H1 (cell line): ENCODE results near the gene WDR76. TPM values are rescaled to one million over a fixed set of nuclear protein-coding genes. Genes with fewer than 3 reads are reported as not detected.

Experiments used
- CTCF ChIA-PET: fragments of 300-600 bp; sonication (Branson Sonifier 250); formaldehyde crosslinking; loops from one replicate; lab custom pipeline; 2021; ENCODE audit not compliant: partially characterized antibody; lab: Charles Lee
- POLR2A ChIA-PET: fragments of 300-600 bp; sonication (Branson Sonifier 250); formaldehyde crosslinking; loops from one replicate; lab custom pipeline; 2021; ENCODE audit warnings: inconsistent platforms; ENCODE audit not compliant: partially characterized antibody; lab: Charles Lee
- DNase-seq, 2 experiments: peaks; one replicate each; pipeline versions ENCODE4 v3.0.0 to v3.0.0-alpha.2; 2010 to 2022; ENCODE audit warnings: low spot score in 2 of 2, low read depth in 1 of 2, mixed read lengths in 1 of 2
- FAIRE-seq: peaks from 2 replicates; lab custom pipeline; 2011; peaks lifted over from hg19 to GRCh38; lab: Jason Lieb, UNC
- H2AFZ ChIP-seq: 2 replicates; pipeline ENCODE4 v1.8.1; 2012; ENCODE audit warnings: low read length, inconsistent platforms
- H2AK5ac ChIP-seq: 2 replicates; pipeline ENCODE4 v1.6.1; 2013; ENCODE audit warnings: low read depth, low read length
- H2BK120ac ChIP-seq: replicated peaks from 2 replicates; pipeline ENCODE3; 2013; ENCODE audit warnings: low read depth, low read length, inconsistent platforms
- H2BK12ac ChIP-seq: 2 replicates; pipeline ENCODE4 v1.6.1; 2013; ENCODE audit warnings: low read depth, low read length
- H2BK15ac ChIP-seq: 2 replicates; pipeline ENCODE4 v1.6.1; 2013; ENCODE audit warnings: low read length
- H2BK20ac ChIP-seq: 2 replicates; pipeline ENCODE4 v1.6.1; 2013; ENCODE audit warnings: low read length
- H2BK5ac ChIP-seq: 2 replicates; pipeline ENCODE4 v1.6.1; 2013; ENCODE audit warnings: low read depth, low read length
- H3K14ac ChIP-seq: 2 replicates; pipeline ENCODE4 v1.6.1; 2013; ENCODE audit warnings: inconsistent platforms; ENCODE audit not compliant: insufficient read length
- H3K18ac ChIP-seq: 2 replicates; pipeline ENCODE4 v1.6.1; 2013; ENCODE audit warnings: low read length; ENCODE audit errors: extremely low read depth
- H3K23ac ChIP-seq: 2 replicates; pipeline ENCODE4 v1.6.1; 2013; ENCODE audit warnings: inconsistent platforms; ENCODE audit not compliant: insufficient read length
- H3K23me2 ChIP-seq: 2 replicates; pipeline ENCODE4 v1.6.1; 2013; ENCODE audit warnings: low read depth, low read length
- H3K27ac ChIP-seq: 2 replicates; pipeline ENCODE4 v1.6.1; 2011; ENCODE audit warnings: low read depth, low read length, inconsistent platforms
- H3K27me3 ChIP-seq, 4 experiments: replicated peaks in 1 of 4; 1 replicate in 1 of 4; 2 replicates in 3 of 4; pipeline versions ENCODE4 v1.6.1 to v1.8.1; 2011 to 2013; ENCODE audit warnings: low read length in 3 of 4, mild to moderate bottlenecking in 3 of 4, inconsistent platforms in 2 of 4, mixed read lengths in 2 of 4, moderate library complexity in 1 of 4; ENCODE audit not compliant: control insufficient read depth in 3 of 4, insufficient read depth in 3 of 4; ENCODE audit errors: extremely low read depth in 1 of 4
- H3K36me3 ChIP-seq, 4 experiments: 2 replicates each; pipeline versions ENCODE4 v1.6.1 to v1.8.1; 2011 to 2013; ENCODE audit warnings: mild to moderate bottlenecking in 4 of 4, low read length in 3 of 4, moderate library complexity in 2 of 4, control low read depth in 1 of 4, inconsistent platforms in 1 of 4; ENCODE audit not compliant: insufficient read depth in 4 of 4, control insufficient read depth in 2 of 4
- H3K4ac ChIP-seq: replicated peaks from 2 replicates; pipeline ENCODE3; 2013; ENCODE audit warnings: low read length, low read depth, mixed read lengths, inconsistent platforms; ENCODE audit not compliant: insufficient read length
- H3K4me1 ChIP-seq, 4 experiments: replicated peaks in 1 of 4; 1 replicate in 1 of 4; 2 replicates in 3 of 4; pipeline versions ENCODE4 v1.6.1 to v1.8.1; 2011 to 2013; ENCODE audit warnings: low read length in 3 of 4, inconsistent platforms in 2 of 4, mixed read lengths in 1 of 4; ENCODE audit not compliant: insufficient read depth in 4 of 4, control insufficient read depth in 3 of 4
- H3K4me2 ChIP-seq, 2 experiments: 2 replicates each; pipeline versions ENCODE4 v1.6.1 to v1.8.1; 2011 to 2013; ENCODE audit warnings: low read depth in 2 of 2, low read length in 2 of 2, control low read depth in 1 of 2, inconsistent platforms in 1 of 2, mild to moderate bottlenecking in 1 of 2; ENCODE audit not compliant: insufficient read depth in 1 of 2
- H3K4me3 ChIP-seq, 4 experiments: fragments of 200-600, 300-600 bp in 1 of 4; sonication (generic), shearing (Covaris generic), sonication (Bioruptor Twin) in 1 of 4; 2 replicates each; pipeline versions ENCODE4 v1.5.1 to v1.8.1; 2011 to 2016; ENCODE audit warnings: low read length in 4 of 4, low read depth in 3 of 4, control low read depth in 2 of 4, inconsistent platforms in 2 of 4, mild to moderate bottlenecking in 2 of 4, mixed read lengths in 1 of 4, moderate library complexity in 1 of 4; ENCODE audit not compliant: insufficient read depth in 2 of 4; ENCODE audit errors: extremely low read depth in 1 of 4
- H3K56ac ChIP-seq: replicated peaks from 2 replicates; pipeline ENCODE3; 2013; ENCODE audit warnings: low read depth, mild to moderate bottlenecking, mixed read lengths, low read length, inconsistent platforms; ENCODE audit not compliant: insufficient read length
- H3K79me1 ChIP-seq: 2 replicates; pipeline ENCODE4 v1.6.1; 2013; ENCODE audit warnings: low read depth, low read length, control low read depth
- H3K79me2 ChIP-seq, 2 experiments: 2 replicates each; pipeline versions ENCODE4 v1.6.1 to v1.8.1; 2012 to 2013; ENCODE audit warnings: low read length in 2 of 2, mild to moderate bottlenecking in 2 of 2, inconsistent platforms in 1 of 2; ENCODE audit not compliant: insufficient read depth in 2 of 2, control insufficient read depth in 1 of 2
- H3K9ac ChIP-seq, 4 experiments: replicated peaks in 1 of 4; 1 replicate in 1 of 4; 2 replicates in 3 of 4; pipeline versions ENCODE4 v1.6.1 to v1.8.1; 2011 to 2013; ENCODE audit warnings: low read depth in 3 of 4, low read length in 3 of 4, control low read depth in 2 of 4, mild to moderate bottlenecking in 2 of 4, moderate library complexity in 2 of 4, inconsistent platforms in 1 of 4; ENCODE audit errors: extremely low read depth in 1 of 4
- H3K9me3 ChIP-seq, 2 experiments: 2 replicates each; pipeline versions ENCODE4 v1.6.1 to v1.8.1; 2012 to 2013; ENCODE audit warnings: mild to moderate bottlenecking in 2 of 2, moderate library complexity in 2 of 2, control low read depth in 1 of 2, inconsistent platforms in 1 of 2, low read depth in 1 of 2, low read length in 1 of 2, mixed read lengths in 1 of 2; ENCODE audit not compliant: insufficient read depth in 2 of 2
- H4K20me1 ChIP-seq, 2 experiments: replicated peaks in 1 of 2; 2 replicates each; pipeline versions ENCODE3 to v1.8.1; 2011 to 2013; ENCODE audit warnings: inconsistent platforms in 2 of 2, low read length in 2 of 2, mild to moderate bottlenecking in 1 of 2; ENCODE audit not compliant: insufficient read depth in 2 of 2, control insufficient read depth in 1 of 2
- H4K5ac ChIP-seq: 2 replicates; pipeline ENCODE4 v1.6.1; 2013; ENCODE audit warnings: low read length, low read depth, mixed read lengths, inconsistent platforms; ENCODE audit not compliant: insufficient read length
- H4K8ac ChIP-seq: 2 replicates; pipeline ENCODE4 v1.8.0; 2013; ENCODE audit warnings: mild to moderate bottlenecking, moderate library complexity, low read length, inconsistent platforms; ENCODE audit not compliant: insufficient read depth; ENCODE audit errors: extremely low read depth
- H4K91ac ChIP-seq: replicated peaks from 2 replicates; pipeline ENCODE3; 2013; ENCODE audit warnings: low read length, mixed read lengths, inconsistent platforms; ENCODE audit not compliant: insufficient read length
- CBX8 ChIP-seq: fragments of 300-800, 300-1000 bp; sonication (generic); IDR thresholded peaks from 2 replicates; pipeline ENCODE4 v1.7.1; 2016; ENCODE audit warnings: low read depth, low read length, borderline replicate concordance
- CREB1 ChIP-seq: IDR thresholded peaks from 2 replicates; pipeline ENCODE4 v1.6.1; 2012; ENCODE audit warnings: inconsistent platforms
- HDAC6 ChIP-seq: IDR thresholded peaks from one replicate; pipeline ENCODE4 v1.7.1; 2012; ENCODE audit warnings: low read depth, mild to moderate bottlenecking, inconsistent platforms, low read length, moderate library complexity
- NRF1 ChIP-seq: IDR thresholded peaks from 2 replicates; pipeline ENCODE4 v1.6.1; 2011; ENCODE audit warnings: mild to moderate bottlenecking, low read depth, low read length, improper control_type of control experiment
- SIRT6 ChIP-seq: IDR thresholded peaks from one replicate; pipeline ENCODE4 v1.7.1; 2012; ENCODE audit warnings: low read length, inconsistent platforms
- SUZ12 ChIP-seq: fragments of 200-600 bp; sonication (generic); IDR thresholded peaks from 2 replicates; pipeline ENCODE4 v1.6.1; 2012; ENCODE audit warnings: mild to moderate bottlenecking, inconsistent platforms, low read length, moderate library complexity, mixed read lengths
- WGBS, 2 experiments: shearing (Covaris generic) in 1 of 2; methylation state at CpG; one replicate each; pipeline versions ENCODE4 v1.1.6 to v1.1.7; 2013 to 2015; ENCODE audit warnings: low lambda C conversion rate in 2 of 2, mixed read lengths in 2 of 2, inconsistent platforms in 1 of 2, low coverage in 1 of 2, missing lambda C conversion rate in 1 of 2; ENCODE audit not compliant: insufficient replicate concordance in 2 of 2, insufficient coverage in 1 of 2, insufficient read length in 1 of 2; ENCODE audit errors: extremely low coverage in 1 of 2, missing lambda C conversion rate in 1 of 2; 5-methylcytosine and 5-hydroxymethylcytosine counted together
- polyA plus RNA-seq, 7 experiments: library from polyadenylated mRNA; depleted of rRNA in 3 of 7; stranded (reverse) in 5 of 7; unstranded in 2 of 7; fragments of >200 nt in 5 of 7; fragments of 200-250 nt in 2 of 7; gene quantifications; 1 replicate in 5 of 7; 2 replicates in 1 of 7; 4 replicates in 1 of 7; pipeline versions ENCODE4 v1.2.1 to v1.2.3, GENCODE V29; 2011 to 2013; ENCODE audit warnings: missing spikeins in 2 of 7, mixed read lengths in 2 of 7
- total RNA-seq: library from RNA; stranded (reverse); fragmentation: NEBNext Ultra II Directional; extraction: Animal tissue kit (Norgen Biotek cat#: 25700); gene quantifications from 2 replicates; pipeline ENCODE4 v1.2.1, GENCODE V29; 2021

WDR76 gene
- total and polyA plus RNA-seq, 2 of the 8 experiments (the other 6 are each of a cell fraction or from before 2014, with no cell fraction given): 4.1 to 18.9 TPM

DNA sequence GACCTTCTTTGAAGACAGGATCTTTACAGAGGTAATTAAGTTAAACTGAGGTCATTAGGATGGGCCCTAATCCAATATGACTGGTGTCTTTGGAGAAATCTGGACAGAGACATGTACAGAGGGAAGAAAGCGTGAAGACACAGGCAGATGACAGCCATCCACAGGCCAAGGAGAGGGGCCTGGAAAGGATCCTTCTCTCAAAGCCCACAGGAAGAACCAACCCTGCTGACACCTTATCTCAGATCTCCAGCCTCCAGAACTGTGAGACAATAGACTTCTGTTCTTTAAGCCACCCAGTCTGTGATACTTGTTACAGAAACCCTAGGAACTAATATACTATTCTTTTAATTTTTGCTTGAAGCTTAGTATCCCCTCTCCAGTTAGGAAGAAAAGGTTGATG, 74.2 kb downstream of the WDR76 start:
- 93% methylated on average over 1 of the region's 1 CpG; no CpG with 5 or more reads in 1 of the 2 experiments for WGBS, 2 experiments
- FAIRE-seq: no peak
- CTCF ChIA-PET: interaction anchor here (1.0 to 6.7 kb wide), 3 partner anchors 29 to 165 kb away, joined by 3 to 62 read pairs (median 5); no protein-coding TSS in a partner anchor

More for the DNA sequence above, 74.2 kb downstream of the WDR76 start:
- Histone ChIP-seq H3K4me1 (peaks cover 0 to 5% (median 2%) of the 10 kb centered on the region in 4 experiments; a peak in 3 of 7 replicates), H4K91ac (no peak overlapping the region), H2BK12ac (no peak overlapping the region), H3K79me1 (no peaks in the 10 kb centered on the region), H4K5ac (no peak overlapping the region), H4K8ac (no peak overlapping the region), H2BK5ac (no peak overlapping the region), H3K56ac (no peak overlapping the region), H3K27ac (no peak overlapping the region), H2BK120ac (no peak overlapping the region), H2BK20ac (no peak overlapping the region), H3K79me2 (no peaks in the 10 kb centered on the region), H3K4me3 (no peak overlapping the region), H3K4ac (no peak overlapping the region), H3K14ac (no peak overlapping the region), H2AFZ (no peak overlapping the region), H3K23me2 (no peaks in the 10 kb centered on the region), H4K20me1 (no peaks in the 10 kb centered on the region), H3K27me3 (no peaks in the 10 kb centered on the region), H2BK15ac (no peak overlapping the region), H3K9me3 (no peaks in the 10 kb centered on the region), H3K4me2 (no peak overlapping the region)
- no peak for DNase-seq
- POLR2A ChIA-PET: interaction anchor here (1.1 kb wide), 1 partner anchor 324 kb away, joined by 3 read pairs; no protein-coding TSS in a partner anchor
- no peak for TF ChIP-seq NRF1
- TF ChIP-seq SUZ12: no peak
- no peak for TF ChIP-seq CBX8
- TF ChIP-seq CREB1: no peak
- TF ChIP-seq SIRT6: no peak
- TF ChIP-seq HDAC6: no peak
- TF ChIP-seq, all 59 proteins: peak for 0
- Histone ChIP-seq H3K18ac (no peak overlapping the region), H2AK5ac (no peak overlapping the region), H3K23ac (no peak overlapping the region), H3K36me3 (peaks cover 0 to 2% (median 1%) of the 10 kb centered on the region in 4 experiments; a peak in 1 of 8 replicates), H3K9ac (no peak overlapping the region)
